Muscle layer of colon (tissue), 2 donors: ENCODE results near the gene NOL9.

Experiments used
- H3K27ac ChIP-seq: one replicate; pipeline ENCODE4 v1.7.0; 2013; ENCODE audit warnings: low read depth, mild to moderate bottlenecking, low read length, moderate library complexity
- H3K27me3 ChIP-seq, 2 donors: one replicate each; pipeline ENCODE4 v1.7.0; 2013; ENCODE audit warnings: low read length in 2 of 2, mild to moderate bottlenecking in 2 of 2; ENCODE audit not compliant: insufficient read depth in 2 of 2, control insufficient read depth in 1 of 2
- H3K36me3 ChIP-seq: one replicate; pipeline ENCODE4 v1.7.0; 2013; ENCODE audit warnings: mild to moderate bottlenecking, low read length; ENCODE audit not compliant: insufficient read depth
- H3K4me1 ChIP-seq: one replicate; pipeline ENCODE4 v1.7.0; 2013; ENCODE audit warnings: mild to moderate bottlenecking, low read length; ENCODE audit not compliant: insufficient read depth
- H3K4me3 ChIP-seq, 2 donors: one replicate each; pipeline ENCODE4 v1.7.0; 2013; ENCODE audit warnings: low read length in 2 of 2, low read depth in 1 of 2, mild to moderate bottlenecking in 1 of 2, moderate library complexity in 1 of 2
- H3K9ac ChIP-seq: one replicate; pipeline ENCODE4 v1.7.0; 2013; ENCODE audit warnings: low read length
- H3K9me3 ChIP-seq: one replicate; pipeline ENCODE4 v1.7.0; 2013; ENCODE audit warnings: mild to moderate bottlenecking, low read length
- donor health status: abdominal sarcoma.
- donor health status: Adenocarcinoma of cecum.

Gene NOL9

GRCh38 chr1:6490181-6491080, 63.9 kb downstream of the NOL9 start:
- Histone ChIP-seq H3K36me3 (no peaks in the 10 kb centered on the region), H3K27ac (peak overlapping the region; percentile 32), H3K9me3 (no peaks in the 10 kb centered on the region), H3K9ac (no peak overlapping the region), H3K4me1 (peaks cover 24% of the 10 kb centered on the region), H3K27me3 (peaks cover 8 to 34% of the 10 kb centered on the region in 2 donors), H3K4me3 (peak overlapping the region; percentile 65 to 68)

GRCh38 chr1:6489799-6490180, 64.5 kb downstream of the NOL9 start:
- peak overlapping the region; percentile 65 to 68 for H3K4me3 ChIP-seq
- H3K9ac ChIP-seq = no peak overlapping the region
- no peak overlapping the region for H3K27ac ChIP-seq
- peaks cover 24% of the 10 kb centered on the region for H3K4me1 ChIP-seq
- peaks cover 8 to 40% of the 10 kb centered on the region in 2 donors for H3K27me3 ChIP-seq
- H3K36me3 ChIP-seq = no peaks in the 10 kb centered on the region
- no peaks in the 10 kb centered on the region for H3K9me3 ChIP-seq

- Histone ChIP-seq H3K4me1 (peaks cover 24% of the 10 kb centered on the region), H3K4me3 (no peak overlapping the region), H3K9ac (no peak overlapping the region), H3K27me3 (peaks cover 8 to 44% of the 10 kb centered on the region in 2 donors), H3K9me3 (no peaks in the 10 kb centered on the region), H3K27ac (no peak overlapping the region), H3K36me3 (no peaks in the 10 kb centered on the region)
These were observed 64.9 kb downstream of the NOL9 start for GRCh38 chr1:6489383-6489765.

- Histone ChIP-seq H3K9me3 (no peaks in the 10 kb centered on the region), H3K36me3 (no peaks in the 10 kb centered on the region), H3K9ac (no peak overlapping the region), H3K4me3 (no peak overlapping the region), H3K4me1 (peaks cover 24% of the 10 kb centered on the region), H3K27me3 (peaks cover 8 to 48% of the 10 kb centered on the region in 2 donors), H3K27ac (no peak overlapping the region)
These were observed 65.5 kb downstream of the NOL9 start for GRCh38 chr1:6488602-6489382.

GRCh38 chr1:6487804-6488484, 66.4 kb downstream of the NOL9 start:
- H3K9ac ChIP-seq = no peak overlapping the region
- H3K27ac ChIP-seq = no peak overlapping the region
- no peaks in the 10 kb centered on the region for H3K9me3 ChIP-seq
- H3K4me1 ChIP-seq = peaks cover 24% of the 10 kb centered on the region
- no peaks in the 10 kb centered on the region for H3K36me3 ChIP-seq
- peaks cover 8 to 48% of the 10 kb centered on the region in 2 donors for H3K27me3 ChIP-seq
- no peak overlapping the region for H3K4me3 ChIP-seq

GRCh38 chr1:6486433-6487011, 67.8 kb downstream of the NOL9 start:
- no peaks in the 10 kb centered on the region for H3K36me3 ChIP-seq
- H3K9ac ChIP-seq = no peak overlapping the region
- H3K9me3 ChIP-seq = no peaks in the 10 kb centered on the region
- no peak overlapping the region for H3K4me3 ChIP-seq
- H3K4me1 ChIP-seq = peaks cover 24% of the 10 kb centered on the region
- no peak overlapping the region for H3K27ac ChIP-seq
- peaks cover 8 to 48% of the 10 kb centered on the region in 2 donors for H3K27me3 ChIP-seq

GRCh38 chr1:6485168-6486101, 68.9 kb downstream of the NOL9 start:
- H3K4me3 ChIP-seq = no peak overlapping the region

GRCh38 chr1:6484826-6485167, 69.5 kb downstream of the NOL9 start:
- Histone ChIP-seq H3K4me1 (peaks cover 10% of the 10 kb centered on the region), H3K4me3 (no peak overlapping the region), H3K9ac (no peak overlapping the region), H3K36me3 (no peaks in the 10 kb centered on the region), H3K27ac (no peak overlapping the region), H3K9me3 (no peaks in the 10 kb centered on the region), H3K27me3 (peaks cover 8 to 42% of the 10 kb centered on the region in 2 donors)

More at GRCh38 chr1:6485168-6486101, 68.9 kb downstream of the NOL9 start:
- Histone ChIP-seq H3K9ac (no peak overlapping the region), H3K4me1 (peaks cover 15% of the 10 kb centered on the region), H3K27ac (no peak overlapping the region), H3K9me3 (no peaks in the 10 kb centered on the region), H3K36me3 (no peaks in the 10 kb centered on the region), H3K27me3 (peaks cover 8 to 48% of the 10 kb centered on the region in 2 donors)

- Histone ChIP-seq H3K9me3 (no peaks in the 10 kb centered on the region), H3K27ac (no peak overlapping the region)
These were observed 70.6 kb downstream of the NOL9 start for GRCh38 chr1:6483761-6484117.

GRCh38 chr1:6483017-6483760, 71.1 kb downstream of the NOL9 start:
- Histone ChIP-seq H3K27me3 (peaks cover 8 to 31% of the 10 kb centered on the region in 2 donors), H3K4me1 (peaks cover 10% of the 10 kb centered on the region), H3K9me3 (no peaks in the 10 kb centered on the region), H3K36me3 (no peaks in the 10 kb centered on the region), H3K27ac (no peak overlapping the region), H3K4me3 (no peak overlapping the region), H3K9ac (no peak overlapping the region)

More at GRCh38 chr1:6483761-6484117, 70.6 kb downstream of the NOL9 start:
- Histone ChIP-seq H3K27me3 (peaks cover 8 to 32% of the 10 kb centered on the region in 2 donors), H3K9ac (no peak overlapping the region), H3K36me3 (no peaks in the 10 kb centered on the region), H3K4me1 (peaks cover 10% of the 10 kb centered on the region), H3K4me3 (no peak overlapping the region)
